Fibroblast of peridontal ligament (primary cell): ENCODE measurements around the gene ATP2B3.

Experiments used
- DNase-seq: peaks from one replicate; pipeline ENCODE4 v3.0.0-alpha.2; 2010; ENCODE audit errors: extremely low read depth

ATP2B3 gene

DNA sequence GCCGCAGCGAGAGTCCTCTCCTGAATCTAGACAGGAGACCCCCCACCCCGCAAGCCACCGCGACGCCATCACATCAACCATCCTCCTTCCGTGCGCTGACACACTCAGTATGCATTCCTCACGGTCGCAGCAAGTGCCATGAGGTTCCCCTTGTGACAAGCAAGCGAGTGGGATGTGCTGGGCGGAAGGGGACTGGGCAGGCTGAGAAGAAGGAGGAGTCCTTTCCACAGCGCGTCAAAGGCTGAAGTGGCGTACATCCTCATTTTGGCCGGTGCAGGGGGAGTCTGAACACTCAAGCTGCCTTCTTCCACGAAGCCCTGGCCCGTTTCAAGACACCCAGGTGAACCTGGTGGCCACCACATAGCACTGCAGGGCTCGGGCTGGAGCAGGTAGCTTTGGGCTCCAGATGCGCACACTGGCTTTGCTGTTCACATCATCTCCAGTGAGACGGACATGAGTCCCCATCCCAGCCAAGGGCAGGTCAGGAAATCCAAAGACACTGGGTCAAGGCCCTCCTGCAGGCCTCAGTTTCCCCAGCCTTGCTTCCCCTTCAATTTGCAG, 51.1 kb downstream of the ATP2B3 start:
- no peak for DNase-seq

DNA sequence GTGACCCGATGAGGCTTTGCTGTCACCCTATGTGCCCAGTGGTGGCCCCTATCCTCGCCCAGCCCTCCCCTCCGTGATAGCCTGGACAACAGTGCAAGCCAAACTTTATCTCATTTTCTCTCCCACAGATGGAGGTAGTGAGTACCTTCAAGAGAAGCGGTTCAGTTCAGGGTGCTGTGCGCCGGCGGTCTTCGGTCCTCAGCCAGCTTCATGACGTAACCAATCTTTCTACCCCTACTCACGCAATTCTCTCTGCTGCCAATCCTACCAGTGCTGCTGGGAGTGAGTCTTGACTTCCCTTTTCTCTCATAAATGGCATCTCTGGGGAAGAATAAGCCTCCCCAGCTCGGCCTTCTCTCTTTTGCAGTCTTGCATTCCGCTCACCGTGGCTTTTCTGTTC, 52.0 kb downstream of the ATP2B3 start:
- no peak for DNase-seq

GRCh38 chrX:153571534-153571908, 54.1 kb downstream of the ATP2B3 start:
- no peak for DNase-seq

DNA sequence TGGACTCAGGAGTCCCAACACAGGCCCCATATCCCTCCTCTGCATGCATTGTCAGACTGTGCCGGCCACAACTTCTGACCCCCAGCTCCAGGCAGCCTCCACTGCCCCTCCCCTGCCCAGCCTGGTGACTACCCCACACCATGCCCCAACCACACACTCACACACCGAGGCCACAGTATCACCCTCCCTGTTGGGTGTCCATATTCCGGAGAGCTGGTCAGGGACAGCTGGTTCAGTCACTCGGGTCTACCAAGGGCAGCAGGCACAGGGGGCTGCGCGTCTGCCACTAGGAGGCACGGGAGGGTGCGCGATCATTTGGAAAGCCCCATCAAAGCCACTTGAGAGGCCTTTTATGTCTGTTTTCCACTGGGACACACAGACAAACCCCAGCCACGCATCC, 55.2 kb downstream of the ATP2B3 start:
- DNase-seq = no peak

DNA sequence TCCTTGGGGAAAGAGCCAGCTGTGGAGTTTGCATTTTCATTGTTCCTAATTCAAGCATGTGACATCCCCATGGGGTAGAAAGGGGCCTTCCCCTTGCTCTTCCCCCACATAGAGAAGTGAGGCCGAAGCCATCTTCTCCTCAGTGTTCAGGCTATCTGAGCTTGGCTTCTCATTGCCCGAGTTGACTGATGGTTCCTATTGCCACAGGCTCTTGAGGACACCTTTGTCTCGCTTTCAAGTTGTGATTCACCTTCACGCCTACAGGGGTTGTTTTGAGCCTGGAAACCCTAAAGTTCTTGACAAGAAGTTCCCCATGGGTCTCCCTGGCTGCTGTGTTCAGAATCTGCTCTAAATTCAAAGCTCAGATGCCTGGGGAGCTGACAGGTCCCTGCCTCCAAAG, 56.5 kb downstream of the ATP2B3 start:
- DNase-seq = no peak

DNA sequence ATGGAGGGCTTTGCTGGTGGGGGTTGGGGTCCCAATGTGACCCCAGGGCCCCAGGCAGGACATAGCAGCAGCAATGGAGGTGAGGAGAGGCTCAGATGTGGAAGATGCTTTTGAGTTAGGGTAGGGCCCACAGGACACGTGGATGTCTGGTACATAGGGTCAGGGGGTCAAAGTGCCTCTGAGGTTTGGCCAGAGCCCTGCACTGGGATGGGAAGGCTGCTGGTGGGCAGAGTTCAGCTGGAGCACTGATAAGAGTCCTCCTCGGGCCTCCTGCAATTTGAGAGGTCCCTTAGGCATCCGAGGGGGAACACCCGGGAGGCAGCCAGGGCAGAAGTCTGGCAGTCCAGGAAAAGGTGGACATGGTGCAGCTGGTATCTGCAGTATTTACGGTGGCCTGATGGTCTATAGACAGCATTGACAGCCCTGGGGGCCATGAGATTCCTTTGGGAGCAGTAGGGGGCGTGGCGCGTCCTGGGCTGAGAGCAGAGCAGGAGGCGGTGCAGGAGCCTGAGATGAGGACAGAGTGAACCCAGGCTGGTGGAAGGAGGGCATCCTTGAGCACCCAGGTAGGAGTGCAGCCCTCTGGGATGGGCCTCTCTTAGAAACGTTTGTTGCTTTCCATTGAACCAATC, 58.9 kb downstream of the ATP2B3 start:
- no peak for DNase-seq

GRCh38 chrX:153576961-153577360, 59.5 kb downstream of the ATP2B3 start:
- DNase-seq = no peak

- no peak for DNase-seq
Measured at GRCh38 chrX:153578200-153578835, 60.9 kb downstream of the ATP2B3 start.

GRCh38 chrX:153578889-153579288, 61.4 kb downstream of the ATP2B3 start:
- no peak for DNase-seq

- no peak for DNase-seq
Measured at GRCh38 chrX:153580700-153581386, 63.4 kb downstream of the ATP2B3 start.

DNA sequence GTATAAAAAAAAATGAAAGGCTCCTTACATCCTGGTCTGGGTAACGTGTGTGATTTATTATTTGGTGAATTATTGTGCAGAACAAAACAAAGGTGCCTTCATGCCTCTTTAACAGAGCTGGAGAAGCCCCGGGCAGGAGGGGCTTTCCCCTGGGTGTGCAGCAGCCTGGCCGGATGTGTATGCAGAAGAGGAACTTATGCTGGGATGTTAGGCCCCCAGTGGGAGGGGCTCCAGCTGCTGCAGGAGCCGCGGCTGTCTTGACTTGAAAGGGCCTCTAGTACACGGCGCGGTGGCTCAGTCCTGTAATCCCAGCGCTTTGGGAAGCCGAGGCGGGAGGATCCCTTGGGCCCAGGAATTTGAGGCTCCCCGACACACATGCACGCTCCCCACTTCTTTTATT, 65.5 kb downstream of the ATP2B3 start:
- DNase-seq = no peak

GRCh38 chrX:153583433-153583832, 66.0 kb downstream of the ATP2B3 start:
- no peak for DNase-seq

DNA sequence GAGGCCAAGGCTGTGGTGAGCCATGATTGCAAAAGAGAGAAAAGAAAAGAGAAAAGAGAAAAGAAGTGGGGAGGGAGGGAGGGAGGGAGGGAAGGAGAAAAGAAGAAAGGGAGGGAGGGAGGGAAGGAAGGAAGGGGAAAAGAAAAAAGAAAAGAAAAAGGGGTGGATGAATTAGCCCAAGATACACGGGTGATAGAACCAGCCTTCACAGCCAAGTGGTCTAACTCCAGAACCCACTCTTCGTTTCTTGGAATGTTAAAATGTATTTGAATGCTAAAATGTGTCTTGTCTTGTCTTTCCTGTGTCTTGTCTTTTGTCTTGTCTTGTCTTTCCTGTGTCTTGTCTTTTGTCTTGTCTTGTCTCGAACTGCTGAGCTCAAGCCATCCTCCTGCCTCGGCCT, 68.4 kb downstream of the ATP2B3 start:
- DNase-seq = no peak

DNA sequence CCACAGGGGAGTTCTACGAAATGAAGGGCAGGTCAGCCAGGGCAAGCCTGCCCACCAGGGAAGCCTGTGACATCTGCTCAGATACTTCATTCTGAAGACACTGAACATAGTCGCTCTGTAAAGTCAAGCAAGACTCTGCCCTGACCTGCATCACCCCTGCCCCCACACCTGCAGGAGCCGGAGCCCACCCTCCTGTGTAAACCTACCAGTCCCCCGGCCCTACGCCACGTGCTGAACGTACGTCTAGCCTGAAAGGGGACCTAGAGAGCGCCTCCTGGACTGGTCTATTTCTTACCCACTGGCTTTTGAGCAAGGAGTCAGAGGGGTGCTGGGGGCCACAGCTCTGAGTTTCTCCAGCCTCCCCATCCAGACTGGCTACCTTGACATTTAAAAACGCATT, 69.9 kb downstream of the ATP2B3 start:
- DNase-seq = no peak

DNA sequence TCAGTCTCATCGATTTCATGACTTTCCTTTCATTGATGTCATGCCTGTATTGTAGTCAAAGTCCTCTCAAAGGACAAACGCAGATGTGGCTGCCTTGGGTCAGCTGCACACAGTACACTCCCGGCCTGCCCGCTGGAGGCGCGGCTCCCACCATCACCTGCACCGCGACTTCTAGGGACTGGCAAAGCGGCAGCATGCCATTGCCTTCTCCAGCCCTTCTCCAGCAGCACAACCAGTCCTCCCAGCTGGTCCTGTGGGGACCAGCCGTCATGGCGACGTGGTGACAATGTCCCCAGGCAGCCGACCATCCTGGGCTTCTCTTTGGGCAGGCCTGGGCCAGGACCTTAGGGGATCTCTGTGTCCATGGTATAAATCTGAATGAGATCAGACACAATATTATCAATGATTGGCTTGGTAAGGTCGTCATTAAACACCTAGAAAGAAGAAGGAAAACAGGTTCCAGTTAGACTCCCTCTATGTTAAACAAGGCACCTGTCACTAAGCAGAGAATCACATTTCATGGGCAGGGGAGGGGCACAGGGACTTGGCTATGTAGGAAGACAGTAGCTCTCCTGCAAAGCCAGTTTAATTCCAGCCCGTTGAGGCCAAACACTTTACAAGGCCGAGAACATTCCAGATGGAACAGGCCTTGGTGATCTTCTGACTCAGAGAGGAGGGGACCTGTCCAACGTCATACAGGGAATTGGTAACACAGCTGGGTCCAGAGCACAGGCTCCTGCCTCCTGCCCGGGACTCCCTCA, 70.8 kb downstream of the ATP2B3 start:
- DNase-seq = no peak

- DNase-seq = no peak
Measured at GRCh38 chrX:153588782-153589446, 71.5 kb downstream of the ATP2B3 start.

GRCh38 chrX:153590961-153591956, 73.8 kb downstream of the ATP2B3 start:
- no peak for DNase-seq

GRCh38 chrX:153592091-153592833, 74.8 kb downstream of the ATP2B3 start:
- DNase-seq = no peak

DNA sequence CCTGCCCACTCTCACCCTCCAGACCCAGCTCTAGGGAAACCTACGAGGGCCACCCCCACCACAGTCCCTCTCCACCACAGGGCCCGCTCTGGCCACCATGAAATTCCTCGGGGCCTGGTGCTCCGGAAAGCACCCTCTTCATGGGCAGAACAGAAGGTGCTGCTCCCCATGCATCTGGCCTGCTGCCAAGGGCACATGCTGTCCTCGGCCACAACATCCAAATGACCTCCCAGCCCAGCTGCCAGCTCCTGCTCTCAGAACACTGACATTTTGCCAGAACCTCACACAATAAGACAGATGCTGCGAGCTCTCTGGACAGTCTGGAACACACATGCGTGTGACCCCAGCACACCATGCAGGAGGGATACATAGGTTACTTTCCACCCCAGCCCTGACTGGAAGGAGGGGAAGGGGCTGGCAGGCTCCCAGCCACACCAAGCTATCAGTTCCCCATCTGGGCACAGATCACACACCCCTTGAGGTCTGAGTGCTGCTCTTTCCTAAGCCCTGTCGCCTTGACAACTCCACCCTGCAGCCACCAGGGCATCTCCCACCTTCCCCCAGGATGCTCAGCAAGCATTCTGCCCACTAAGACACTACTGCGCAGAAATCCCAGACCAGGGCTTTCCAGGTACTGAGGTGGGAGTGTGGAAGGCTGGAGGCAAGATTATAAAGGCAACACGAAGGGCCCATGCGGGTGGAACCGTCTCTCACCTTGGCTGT, 75.7 kb downstream of the ATP2B3 start:
- no peak for DNase-seq
